ENCODE results near the gene WWOX. TPM values are rescaled to one million over a fixed set of nuclear protein-coding genes. Genes with fewer than 3 reads are reported as not detected.

WWOX gene
- total and polyA plus RNA-seq, 2 of the 8 experiments (the other 6 are each of a cell fraction or from before 2014, with no cell fraction given) = 5.4 to 16.7 TPM

GRCh38 chr16:78748220-78748929, 648.9 kb downstream of the WWOX start:
- no peak overlapping the region for H3K23ac ChIP-seq (ENCODE audit: insufficient read length)
- H3K27ac ChIP-seq (ENCODE audit: low read depth, low read length) = no peak overlapping the region
- H3K4me1 ChIP-seq (replicated peaks in 1 of 4; ENCODE audit: control insufficient read depth in 3 of 4, insufficient read depth in 4 of 4, low read length in 3 of 4) = peaks cover 0 to 5% (median 3%) of the 10 kb centered on the region in 4 experiments; a peak in 4 of 7 replicates
- no peak overlapping the region for H4K5ac ChIP-seq (ENCODE audit: insufficient read length, low read depth, low read length)
- H3K4me2 ChIP-seq (ENCODE audit: insufficient read depth in 1 of 2, low read depth in 2 of 2, low read length in 2 of 2) = no peak overlapping the region
- no peak overlapping the region for H3K4ac ChIP-seq (replicated peaks; ENCODE audit: insufficient read length, low read depth, low read length)
- H2BK12ac ChIP-seq (ENCODE audit: low read depth, low read length) = no peak overlapping the region
- no peaks in the 10 kb centered on the region for H3K23me2 ChIP-seq (ENCODE audit: low read depth, low read length)
- DNase-seq (ENCODE audit: low read depth in 1 of 2, low spot score in 2 of 2) = no peak
- no peaks in the 10 kb centered on the region for H3K36me3 ChIP-seq (ENCODE audit: control insufficient read depth in 2 of 4, insufficient read depth in 4 of 4, low read length in 3 of 4)
- no peak overlapping the region for H2BK120ac ChIP-seq (replicated peaks; ENCODE audit: low read depth, low read length)
- H2BK5ac ChIP-seq (ENCODE audit: low read depth, low read length) = no peak overlapping the region
- H3K79me2 ChIP-seq (ENCODE audit: control insufficient read depth in 1 of 2, insufficient read depth in 2 of 2, low read length in 2 of 2) = no peaks in the 10 kb centered on the region
- ChIA-PET POLR2A (ENCODE audit: partially characterized antibody) (no interaction called here), CTCF (ENCODE audit: partially characterized antibody) (no interaction called here)
- no peak overlapping the region for H3K4me3 ChIP-seq (ENCODE audit: extremely low read depth in 1 of 4, insufficient read depth in 2 of 4, low read depth in 3 of 4, low read length in 4 of 4)
- FAIRE-seq = no peak
- no peaks in the 10 kb centered on the region; a peak in 1 of 4 replicates for H3K9me3 ChIP-seq (ENCODE audit: insufficient read depth in 2 of 2, low read depth in 1 of 2, low read length in 1 of 2)
- H3K18ac ChIP-seq (ENCODE audit: extremely low read depth, low read length) = no peak overlapping the region
- H3K79me1 ChIP-seq (ENCODE audit: low read depth, low read length) = no peaks in the 10 kb centered on the region
- H2AFZ ChIP-seq (ENCODE audit: low read length) = no peak overlapping the region
- no peak overlapping the region for H2BK20ac ChIP-seq (ENCODE audit: low read length)
- H4K20me1 ChIP-seq (replicated peaks in 1 of 2; ENCODE audit: control insufficient read depth in 1 of 2, insufficient read depth in 2 of 2, low read length in 2 of 2) = no peaks in the 10 kb centered on the region
- H3K9ac ChIP-seq (replicated peaks in 1 of 4; ENCODE audit: extremely low read depth in 1 of 4, low read depth in 3 of 4, low read length in 3 of 4) = no peak overlapping the region
- H4K8ac ChIP-seq (ENCODE audit: extremely low read depth, insufficient read depth, low read length) = no peak overlapping the region
- 96% methylated on average over 9 of the region's 9 CpGs; no CpG with 5 or more reads in 1 of the 2 experiments for WGBS, 2 experiments (ENCODE audit: extremely low coverage in 1 of 2, insufficient coverage in 1 of 2, insufficient read length in 1 of 2, insufficient replicate concordance in 2 of 2, low coverage in 1 of 2, low lambda C conversion rate in 2 of 2, missing lambda C conversion rate in 1 of 2)
- H4K91ac ChIP-seq (replicated peaks; ENCODE audit: insufficient read length, low read length) = no peak overlapping the region
- H3K56ac ChIP-seq (replicated peaks; ENCODE audit: insufficient read length, low read depth, low read length) = no peak overlapping the region
- H3K14ac ChIP-seq (ENCODE audit: insufficient read length) = no peak overlapping the region
- no peak overlapping the region for H2AK5ac ChIP-seq (ENCODE audit: low read depth, low read length)
- H3K27me3 ChIP-seq (replicated peaks in 1 of 4; ENCODE audit: control insufficient read depth in 3 of 4, extremely low read depth in 1 of 4, insufficient read depth in 3 of 4, low read length in 3 of 4) = no peaks in the 10 kb centered on the region
- no peak overlapping the region for H2BK15ac ChIP-seq (ENCODE audit: low read length)
- no peak for TF ChIP-seq POU5F1 (IDR thresholded peaks at IDR 0.05; ENCODE audit: low read depth, low read length)
- no peak for TF ChIP-seq ATF2 (IDR thresholded peaks at IDR 0.05; ENCODE audit: low read length)
- no peak for TF ChIP-seq CEBPB (IDR thresholded peaks at IDR 0.05; ENCODE audit: low read depth, low read length)
- TF ChIP-seq RNF2 (IDR thresholded peaks at IDR 0.05; ENCODE audit: borderline replicate concordance, low read depth, low read length, missing control alignments, poor library complexity, severe bottlenecking) = no peak
- no peak for TF ChIP-seq GABPA (IDR thresholded peaks at IDR 0.05; ENCODE audit: borderline replicate concordance, insufficient read depth, low read length)
- no peak for TF ChIP-seq TBP (IDR thresholded peaks at IDR 0.05; ENCODE audit: low read depth, low read length)
- no peak for TF ChIP-seq SP4 (IDR thresholded peaks at IDR 0.05; ENCODE audit: low read length)
- no peak for TF ChIP-seq ZNF274 (IDR thresholded peaks at IDR 0.05; ENCODE audit: borderline replicate concordance, extremely low read depth, low read length)
- no peak for TF ChIP-seq RFX5 (IDR thresholded peaks at IDR 0.05; ENCODE audit: borderline replicate concordance, low read depth, low read length)
- TF ChIP-seq BCL11A (IDR thresholded peaks at IDR 0.05; ENCODE audit: low read depth in 2 of 2, low read length in 2 of 2) = no peak
- no peak for TF ChIP-seq CBX8 (IDR thresholded peaks at IDR 0.05; ENCODE audit: borderline replicate concordance, low read depth, low read length)

Data from H1 (cell line).